Neural crest cell (in vitro differentiated cells): ENCODE results near the gene MYO5B. TPM values are rescaled to one million over a fixed set of nuclear protein-coding genes. Genes with fewer than 3 reads are reported as not detected.

ENCODE experiments used
- DNase-seq: peaks from one replicate; pipeline ENCODE4 v3.0.0; 2021; ENCODE audit warnings: low read depth, mixed read lengths, low spot score
- H3K27ac Mint-ChIP-seq: one replicate; pipeline ENCODE4 v1.8.0; 2021; ENCODE audit warnings: mild to moderate bottlenecking, mixed read lengths; ENCODE audit not compliant: unreplicated experiment
- H3K27me3 Mint-ChIP-seq: 2 replicates; pipeline ENCODE4 v1.8.0; 2021; ENCODE audit warnings: low read depth, mild to moderate bottlenecking, mixed read lengths
- H3K36me3 Mint-ChIP-seq: 2 replicates; pipeline ENCODE4 v1.8.0; 2021; ENCODE audit warnings: low read depth, mild to moderate bottlenecking, mixed read lengths
- H3K4me1 Mint-ChIP-seq: 2 replicates; pipeline ENCODE4 v1.8.0; 2021; ENCODE audit warnings: mixed read lengths
- H3K4me3 Mint-ChIP-seq: one replicate; pipeline ENCODE4 v1.8.0; 2021; ENCODE audit warnings: mild to moderate bottlenecking, mixed read lengths
- H3K9me3 Mint-ChIP-seq: 2 replicates; pipeline ENCODE4 v1.8.0; 2021; ENCODE audit warnings: mixed read lengths
- total RNA-seq: library from RNA; stranded (reverse); gene quantifications from 2 replicates; pipeline ENCODE4 v1.2.1, GENCODE V29; 2021
- TF ChIP-seq, protein P1 (sequence below): fragments of 200-600 bp; sonication (generic); conservative IDR thresholded peaks from 2 replicates; pipeline ENCODE4 v1.5.0; 2021; ENCODE audit warnings: antibody characterized with exemption, mild to moderate bottlenecking

MYO5B gene
- total RNA-seq, 1 donor from 2014 or later = 0.40 TPM

GRCh38 chr18:49886891-49887764 lies 307.8 kb downstream of the MYO5B start:
- Mint-ChIP-seq H3K9me3 (peaks cover 2% of the 10 kb centered on the region), H3K27me3 (peaks cover 31% of the 10 kb centered on the region), H3K27ac (no peak overlapping the region), H3K36me3 (no peaks in the 10 kb centered on the region), H3K4me1 (peaks cover 8% of the 10 kb centered on the region), H3K4me3 (no peak overlapping the region)
- DNase-seq = no peak
- TF ChIP-seq, protein P1, sequence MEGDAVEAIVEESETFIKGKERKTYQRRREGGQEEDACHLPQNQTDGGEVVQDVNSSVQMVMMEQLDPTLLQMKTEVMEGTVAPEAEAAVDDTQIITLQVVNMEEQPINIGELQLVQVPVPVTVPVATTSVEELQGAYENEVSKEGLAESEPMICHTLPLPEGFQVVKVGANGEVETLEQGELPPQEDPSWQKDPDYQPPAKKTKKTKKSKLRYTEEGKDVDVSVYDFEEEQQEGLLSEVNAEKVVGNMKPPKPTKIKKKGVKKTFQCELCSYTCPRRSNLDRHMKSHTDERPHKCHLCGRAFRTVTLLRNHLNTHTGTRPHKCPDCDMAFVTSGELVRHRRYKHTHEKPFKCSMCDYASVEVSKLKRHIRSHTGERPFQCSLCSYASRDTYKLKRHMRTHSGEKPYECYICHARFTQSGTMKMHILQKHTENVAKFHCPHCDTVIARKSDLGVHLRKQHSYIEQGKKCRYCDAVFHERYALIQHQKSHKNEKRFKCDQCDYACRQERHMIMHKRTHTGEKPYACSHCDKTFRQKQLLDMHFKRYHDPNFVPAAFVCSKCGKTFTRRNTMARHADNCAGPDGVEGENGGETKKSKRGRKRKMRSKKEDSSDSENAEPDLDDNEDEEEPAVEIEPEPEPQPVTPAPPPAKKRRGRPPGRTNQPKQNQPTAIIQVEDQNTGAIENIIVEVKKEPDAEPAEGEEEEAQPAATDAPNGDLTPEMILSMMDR = no peak

DNA sequence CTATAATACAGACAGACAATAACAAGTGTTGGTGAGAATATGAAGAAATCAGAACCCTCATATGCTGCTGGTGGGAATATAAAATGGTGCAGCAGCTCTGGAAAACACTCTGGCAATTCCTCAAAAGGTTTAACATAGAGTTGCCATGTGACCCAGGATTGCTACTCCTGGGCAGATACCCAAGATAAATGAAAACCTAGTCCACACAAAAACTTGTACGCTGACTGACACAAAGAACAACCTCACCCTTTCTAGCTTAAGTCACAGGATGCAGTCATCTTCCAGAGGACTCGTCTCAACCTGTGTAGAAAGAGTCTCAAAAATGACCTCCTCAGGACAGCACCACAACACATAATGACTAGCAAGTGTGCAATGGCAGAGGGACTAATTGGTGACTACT lies 310.0 kb downstream of the MYO5B start:
- Mint-ChIP-seq H3K27ac (no peak overlapping the region), H3K4me3 (no peak overlapping the region), H3K27me3 (peaks cover 20% of the 10 kb centered on the region), H3K4me1 (no peaks in the 10 kb centered on the region), H3K9me3 (peaks cover 2% of the 10 kb centered on the region), H3K36me3 (no peaks in the 10 kb centered on the region)
- DNase-seq = no peak
- TF ChIP-seq, protein P1 = no peak

DNA sequence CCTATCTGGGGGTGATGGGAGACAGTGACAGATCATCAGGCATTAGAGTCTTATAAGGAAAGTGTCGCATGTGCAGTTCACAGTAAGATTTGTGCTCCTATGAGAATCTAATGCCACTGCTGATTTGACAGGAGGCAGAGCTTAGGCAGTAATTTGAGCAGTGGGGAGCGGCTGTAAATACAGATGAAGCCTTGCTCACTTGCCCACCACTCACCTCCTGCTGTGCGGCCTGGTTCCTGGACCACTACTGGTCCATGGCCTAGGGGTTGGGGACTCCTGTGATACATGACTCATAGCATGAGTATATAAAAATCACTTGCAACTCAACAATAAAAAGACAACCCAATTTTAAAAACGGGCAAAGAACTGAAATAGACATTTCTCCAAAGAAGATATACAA lies 310.5 kb downstream of the MYO5B start:
- no peak for DNase-seq
- Mint-ChIP-seq H3K9me3 (peaks cover 2% of the 10 kb centered on the region), H3K27ac (no peak overlapping the region), H3K4me1 (no peaks in the 10 kb centered on the region), H3K4me3 (no peak overlapping the region), H3K36me3 (no peaks in the 10 kb centered on the region), H3K27me3 (peaks cover 19% of the 10 kb centered on the region)
- TF ChIP-seq, protein P1 = no peak

GRCh38 chr18:49880661-49881060 lies 314.3 kb downstream of the MYO5B start:
- TF ChIP-seq, protein P1 = no peak
- Mint-ChIP-seq H3K27ac (no peak overlapping the region), H3K4me3 (no peak overlapping the region), H3K9me3 (no peaks in the 10 kb centered on the region), H3K4me1 (no peaks in the 10 kb centered on the region), H3K27me3 (peaks cover 31% of the 10 kb centered on the region), H3K36me3 (no peaks in the 10 kb centered on the region)
- DNase-seq = no peak

DNA sequence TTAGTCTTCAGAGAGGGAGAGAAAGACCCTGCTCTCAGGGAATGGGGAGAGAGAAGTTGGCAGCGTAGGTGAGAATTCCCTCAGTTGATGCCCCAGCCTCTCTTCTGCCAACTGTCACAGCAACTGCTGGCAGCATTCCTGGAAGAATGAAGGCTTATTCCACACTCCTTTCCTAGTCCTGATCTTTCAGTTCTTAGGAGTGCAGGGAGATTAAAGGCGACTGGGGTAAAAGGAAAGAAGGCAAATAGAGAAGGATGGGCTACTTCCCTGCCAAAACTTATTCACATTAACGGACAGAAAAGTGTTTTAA lies 315.7 kb downstream of the MYO5B start:
- peaks cover 26% of the 10 kb centered on the region for H3K27me3 Mint-ChIP-seq
- no peaks in the 10 kb centered on the region for H3K36me3 Mint-ChIP-seq

More for the DNA sequence above, 315.7 kb downstream of the MYO5B start:
- H3K4me1 Mint-ChIP-seq = no peaks in the 10 kb centered on the region
- TF ChIP-seq, protein P1 = no peak
- no peak for DNase-seq
- H3K27ac Mint-ChIP-seq = no peak overlapping the region
- H3K9me3 Mint-ChIP-seq = no peaks in the 10 kb centered on the region
- no peak overlapping the region for H3K4me3 Mint-ChIP-seq
